Stimulated activated CD8-positive, alpha-beta memory T cell treated with anti-CD3 and anti-CD28 coated beads, Interleukin-2, amount 100 ng/mL, for 1 hour (primary cell): ENCODE measurements around the gene BPIFB3.
"Not testable (repeated sequence)": the region's sequence is repeated elsewhere in the genome, so short reads cannot be mapped to it uniquely, and the experiment has no call there.

ENCODE experiments used
- DNase-seq, 2 donors: peaks; one replicate each; pipeline ENCODE4 v3.0.0-alpha.2; 2020; ENCODE audit warnings: low read depth in 2 of 2

The BPIFB3 gene

DNA sequence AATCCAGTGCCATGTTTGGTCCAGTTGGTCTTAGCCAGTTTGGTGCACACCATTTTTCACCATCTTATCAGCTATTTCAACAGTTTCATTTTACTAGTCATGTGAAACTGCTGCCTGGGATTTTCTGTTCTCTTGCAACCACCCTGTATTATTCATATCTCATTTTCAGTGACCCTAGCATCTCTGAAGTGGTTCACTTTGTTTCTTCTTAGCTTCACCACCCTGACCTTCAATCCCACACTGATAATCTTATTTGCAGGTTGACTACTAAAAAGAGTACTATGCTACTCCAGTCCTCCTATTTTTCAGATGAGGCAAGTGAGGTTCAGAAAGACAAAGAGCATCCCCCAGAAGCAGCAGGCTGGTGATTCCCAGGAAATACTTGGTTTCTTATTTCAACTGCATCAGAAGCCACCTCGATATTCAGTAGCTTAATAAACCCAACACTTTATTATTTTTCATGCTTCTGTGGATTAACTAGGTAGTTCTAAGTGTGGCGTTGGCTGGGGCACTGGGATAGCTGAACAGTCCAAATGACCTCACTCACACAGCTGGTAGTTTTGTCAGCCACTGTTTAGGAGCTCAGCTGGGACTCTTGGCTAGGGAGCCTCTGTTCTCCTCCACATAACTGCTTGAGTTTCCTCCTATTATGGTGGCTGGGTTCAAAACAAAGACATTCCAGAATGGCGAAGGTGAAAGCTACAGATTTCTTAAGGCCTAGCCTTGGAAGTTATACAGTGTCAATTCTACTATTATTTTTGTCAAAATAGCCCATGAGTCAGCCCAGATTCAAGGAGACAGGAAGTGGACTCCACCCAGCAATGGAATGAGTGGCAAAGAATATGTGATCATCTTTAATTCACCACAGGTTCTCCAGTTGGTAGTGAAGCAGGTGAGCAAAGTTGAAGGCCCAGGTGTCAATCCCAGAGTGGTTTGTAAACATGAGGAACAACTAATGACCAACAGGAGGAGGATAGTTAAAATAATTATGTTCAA is 66.3 kb downstream of the BPIFB3 start:
- DNase-seq = no peak

DNA sequence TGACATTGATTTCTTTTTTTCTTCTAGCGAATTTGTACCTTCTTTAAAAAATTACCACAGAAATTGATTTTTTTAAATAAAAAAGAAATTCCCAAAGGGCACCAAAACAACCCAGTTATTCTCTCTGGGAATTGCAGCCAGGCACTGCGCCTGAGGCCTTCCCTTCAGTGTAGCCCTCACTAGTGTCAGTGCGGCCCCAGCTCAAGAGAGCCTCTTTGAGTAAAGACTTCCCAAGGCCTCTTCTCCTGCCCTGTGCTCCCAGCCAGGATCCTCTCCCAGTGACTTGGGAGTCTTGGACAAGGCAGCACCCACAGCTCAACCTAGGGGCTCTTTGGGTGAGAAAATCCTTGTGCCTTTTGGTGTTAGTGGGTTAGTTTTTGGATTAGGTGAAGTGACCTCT is 67.2 kb downstream of the BPIFB3 start:
- DNase-seq = no peak

DNA sequence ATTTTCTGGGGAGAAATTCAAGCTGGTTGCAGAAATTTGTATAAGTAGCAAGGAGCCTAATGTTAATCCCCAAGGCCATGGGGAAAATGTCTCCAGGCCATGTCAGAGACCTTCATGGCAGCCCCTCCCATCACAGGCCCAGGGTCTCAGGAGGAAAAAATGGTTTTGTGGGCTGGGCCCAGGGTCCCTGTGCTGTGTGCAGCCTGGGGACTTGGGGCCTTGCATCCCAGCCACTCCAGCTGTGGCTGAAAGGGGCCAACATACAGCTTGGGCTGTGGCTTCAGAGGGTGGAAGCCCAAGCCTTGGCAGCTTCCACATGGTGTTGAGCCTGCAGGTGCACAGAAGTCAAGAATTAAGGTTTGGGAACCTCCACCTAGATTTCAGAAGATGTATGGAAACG is 68.6 kb downstream of the BPIFB3 start:
- not testable (repeated sequence) for DNase-seq
